OCI-LY3 (cell line): ENCODE data around the gene GRIK5.

Experiments used
- CTCF ChIP-seq: fragments of 200-600, 300-600 bp; sonication (generic); IDR thresholded peaks from 2 replicates; pipeline ENCODE4 v1.5.1; 2014; ENCODE audit warnings: antibody characterized with exemption, low read length, low read depth
- EZH2phosphoT487 ChIP-seq: fragments of 200-600 bp; shearing (Covaris generic); IDR thresholded peaks from 2 replicates; pipeline ENCODE4 v1.6.1; 2018; ENCODE audit warnings: antibody characterized with exemption, mixed run types, low read depth

GRCh38 chr19:42053037-42053935, 16.7 kb downstream of the GRIK5 start:
- TF ChIP-seq CTCF: no peak
- no peak for TF ChIP-seq EZH2phosphoT487
